BE2C (cell line): ENCODE data around the gene KLHDC7B.
A peak's percentile ranks its signal among the peaks of the same experiment; 100 is the strongest.

Experiments used
- DNase-seq: peaks from one replicate; pipeline ENCODE4 v3.0.0-alpha.2; 2020
- H3K27me3 ChIP-seq: fragments of 250-450 bp; sonication (Bioruptor Pico); 2 replicates; pipeline ENCODE4 v1.5.1; 2020; ENCODE audit warnings: mild to moderate bottlenecking
- H3K36me3 ChIP-seq: fragments of 250-450 bp; sonication (Bioruptor Pico); 2 replicates; pipeline ENCODE4 v1.5.1; 2020; ENCODE audit warnings: mild to moderate bottlenecking
- H3K4me1 ChIP-seq: fragments of 250-450 bp; sonication (Bioruptor Pico); 2 replicates; pipeline ENCODE4 v1.5.1; 2020
- H3K4me3 ChIP-seq: 2 replicates; pipeline ENCODE4 v1.5.1; 2011; ENCODE audit warnings: low read depth, low read length
- H3K9me3 ChIP-seq: fragments of 250-450 bp; sonication (Bioruptor Pico); 2 replicates; pipeline ENCODE4 v1.5.1; 2020
- CTCF ChIP-seq: IDR thresholded peaks from 2 replicates; pipeline ENCODE4 v1.5.1; 2012; ENCODE audit warnings: mild to moderate bottlenecking, low read depth, low read length

The KLHDC7B gene

GRCh38 chr22:50502628-50503474 is 42.8 kb upstream of the KLHDC7B start:
- peak; percentile 50 for DNase-seq
- no peak for TF ChIP-seq CTCF
- no peaks in the 10 kb centered on the region for H3K9me3 ChIP-seq

DNA sequence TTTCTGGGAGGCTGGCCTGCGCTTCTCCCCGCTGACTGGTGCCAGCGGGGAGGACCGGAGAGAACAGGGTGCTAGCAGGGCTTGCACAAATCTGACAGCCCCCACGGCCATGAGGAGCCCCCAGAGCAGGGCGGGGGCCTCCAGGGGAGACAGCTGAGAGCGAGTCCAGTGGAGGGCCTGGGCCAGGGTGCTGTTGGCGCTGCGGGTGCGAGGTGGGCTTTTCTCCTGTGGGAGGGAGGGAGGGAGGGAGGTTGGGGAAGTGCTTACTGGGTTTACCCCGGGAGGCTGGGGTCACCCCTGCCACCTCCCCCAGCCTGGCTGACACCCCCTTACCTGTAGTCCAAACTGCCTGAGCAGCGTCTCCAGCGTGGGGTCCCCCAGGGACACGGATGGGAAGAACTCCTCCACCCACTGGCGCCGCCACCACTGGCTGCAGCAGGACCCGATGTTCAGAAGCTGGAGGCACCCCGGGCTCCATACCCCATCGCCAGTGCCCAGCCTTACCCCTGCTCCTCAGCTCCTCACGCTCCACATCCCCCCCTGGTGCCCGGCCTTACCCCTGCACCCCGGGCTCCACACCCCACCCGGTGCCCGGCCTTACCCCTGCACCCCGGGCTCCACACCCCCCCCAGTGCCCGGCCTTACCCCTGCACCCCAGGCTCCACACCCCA is 42.1 kb upstream of the KLHDC7B start:
- Histone ChIP-seq H3K4me3 (no peak overlapping the region), H3K4me1 (no peaks in the 10 kb centered on the region), H3K9me3 (no peaks in the 10 kb centered on the region), H3K36me3 (peaks cover 26% of the 10 kb centered on the region), H3K27me3 (no peaks in the 10 kb centered on the region)
- TF ChIP-seq CTCF = no peak
- DNase-seq = no peak

More at GRCh38 chr22:50502628-50503474, 42.8 kb upstream of the KLHDC7B start:
- Histone ChIP-seq H3K4me3 (no peak overlapping the region), H3K4me1 (no peaks in the 10 kb centered on the region), H3K27me3 (no peaks in the 10 kb centered on the region), H3K36me3 (peaks cover 26% of the 10 kb centered on the region)

DNA sequence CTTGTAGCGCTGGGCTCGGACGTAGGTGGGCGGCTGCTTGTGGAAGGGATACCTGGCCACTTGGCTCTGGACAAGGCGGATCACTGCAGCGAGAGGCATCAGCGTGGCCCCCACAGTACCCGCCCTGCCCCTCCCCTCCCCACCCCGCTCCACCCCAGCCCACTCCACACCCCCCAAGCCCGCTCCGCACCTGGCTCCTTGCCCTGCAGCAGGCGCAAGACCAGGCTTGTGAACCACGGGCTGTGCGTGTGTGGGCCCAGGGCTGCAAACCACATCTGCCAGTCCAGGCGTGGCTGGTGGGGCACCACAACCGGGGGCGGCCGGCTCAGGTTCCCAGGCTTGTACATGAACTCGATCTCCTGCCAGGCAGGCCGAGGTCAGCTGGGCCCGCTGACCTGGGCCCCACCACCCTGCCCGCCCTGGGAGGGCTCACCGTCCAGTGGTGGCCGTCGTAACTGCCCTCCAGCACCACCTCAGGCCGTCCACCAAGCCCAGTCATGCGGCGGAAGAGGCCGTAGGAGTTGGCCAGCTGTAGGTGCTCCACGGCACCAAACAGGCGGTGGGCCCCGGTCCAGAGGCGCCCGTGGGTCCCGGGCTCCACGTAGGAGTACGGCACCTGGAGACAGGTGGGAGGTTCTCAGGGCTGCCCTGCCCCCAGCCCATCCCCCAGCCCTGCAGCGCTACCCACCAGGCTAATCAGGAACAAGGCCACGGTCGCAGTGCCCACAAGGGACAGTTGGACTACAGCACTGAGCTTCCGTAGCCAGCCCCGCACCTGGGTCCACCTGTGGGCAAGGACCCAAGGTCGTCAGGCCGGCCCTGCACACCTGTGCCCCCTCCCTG is 41.1 kb upstream of the KLHDC7B start:
- Histone ChIP-seq H3K9me3 (no peaks in the 10 kb centered on the region), H3K36me3 (peaks cover 26% of the 10 kb centered on the region), H3K4me3 (no peak overlapping the region), H3K4me1 (no peaks in the 10 kb centered on the region), H3K27me3 (no peaks in the 10 kb centered on the region)
- no peak for TF ChIP-seq CTCF
- no peak for DNase-seq

- H3K9me3 ChIP-seq = no peaks in the 10 kb centered on the region
- no peaks in the 10 kb centered on the region for H3K27me3 ChIP-seq
- no peaks in the 10 kb centered on the region for H3K4me1 ChIP-seq
- TF ChIP-seq CTCF = no peak
- peaks cover 27% of the 10 kb centered on the region for H3K36me3 ChIP-seq
- no peak overlapping the region for H3K4me3 ChIP-seq
- no peak for DNase-seq
These were observed 40.4 kb upstream of the KLHDC7B start for GRCh38 chr22:50505276-50505775.

- H3K4me1 ChIP-seq = no peaks in the 10 kb centered on the region
- no peaks in the 10 kb centered on the region for H3K9me3 ChIP-seq
- DNase-seq = no peak
- H3K27me3 ChIP-seq = no peaks in the 10 kb centered on the region
- H3K4me3 ChIP-seq = peak overlapping the region; percentile 73
- TF ChIP-seq CTCF = no peak
- peaks cover 30% of the 10 kb centered on the region for H3K36me3 ChIP-seq
These were observed 39.7 kb upstream of the KLHDC7B start for GRCh38 chr22:50505776-50506610.
